Tibial nerve (tissue), 4 donors: ENCODE results near the gene NSG2.

ENCODE experiments used
- EP300 ChIP-seq, 2 donors: sonication (generic); formaldehyde crosslinking; IDR thresholded peaks; one replicate each; pipeline ENCODE4 v1.6.1; 2017; ENCODE audit warnings: antibody characterized with exemption in 2 of 2, mild to moderate bottlenecking in 1 of 2
- POLR2A ChIP-seq, 2 donors: fragments of 450-650 bp; IDR thresholded peaks; one replicate each; pipeline ENCODE4 v1.6.1; 2017; ENCODE audit warnings: antibody characterized with exemption in 2 of 2, mild to moderate bottlenecking in 2 of 2, moderate library complexity in 2 of 2
- TF ChIP-seq, protein P1 (sequence below), 5 experiments: fragments of 200-600 bp in 3 of 5; fragments of 450-650 bp in 2 of 5; sonication (generic) in 3 of 5; IDR thresholded peaks; one replicate each; pipeline ENCODE4 v1.5.1; 2016 to 2019; ENCODE audit warnings: antibody characterized with exemption in 5 of 5, mild to moderate bottlenecking in 3 of 5, moderate library complexity in 2 of 5

DNA sequence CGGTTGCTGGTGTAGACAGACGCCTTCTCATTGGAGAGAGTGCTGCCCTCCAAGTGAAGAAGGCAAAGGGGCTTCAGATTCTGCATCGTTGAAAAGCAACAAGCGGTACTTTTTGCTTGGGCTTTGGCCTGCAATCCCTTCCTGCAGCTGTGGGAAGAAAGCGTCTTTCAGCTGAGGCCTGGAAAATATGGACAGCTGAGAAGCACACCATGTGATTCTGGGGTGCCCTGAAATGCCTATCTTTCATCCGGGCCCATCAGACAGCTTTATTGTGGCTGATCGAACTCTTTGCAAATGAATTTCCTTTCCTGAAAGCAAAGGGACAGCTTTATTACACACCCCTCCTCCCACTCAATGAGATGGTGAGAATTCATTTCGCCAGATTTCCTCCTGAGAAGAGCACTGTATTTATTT, 74.0 kb downstream of the NSG2 start:
- TF ChIP-seq, protein P1, sequence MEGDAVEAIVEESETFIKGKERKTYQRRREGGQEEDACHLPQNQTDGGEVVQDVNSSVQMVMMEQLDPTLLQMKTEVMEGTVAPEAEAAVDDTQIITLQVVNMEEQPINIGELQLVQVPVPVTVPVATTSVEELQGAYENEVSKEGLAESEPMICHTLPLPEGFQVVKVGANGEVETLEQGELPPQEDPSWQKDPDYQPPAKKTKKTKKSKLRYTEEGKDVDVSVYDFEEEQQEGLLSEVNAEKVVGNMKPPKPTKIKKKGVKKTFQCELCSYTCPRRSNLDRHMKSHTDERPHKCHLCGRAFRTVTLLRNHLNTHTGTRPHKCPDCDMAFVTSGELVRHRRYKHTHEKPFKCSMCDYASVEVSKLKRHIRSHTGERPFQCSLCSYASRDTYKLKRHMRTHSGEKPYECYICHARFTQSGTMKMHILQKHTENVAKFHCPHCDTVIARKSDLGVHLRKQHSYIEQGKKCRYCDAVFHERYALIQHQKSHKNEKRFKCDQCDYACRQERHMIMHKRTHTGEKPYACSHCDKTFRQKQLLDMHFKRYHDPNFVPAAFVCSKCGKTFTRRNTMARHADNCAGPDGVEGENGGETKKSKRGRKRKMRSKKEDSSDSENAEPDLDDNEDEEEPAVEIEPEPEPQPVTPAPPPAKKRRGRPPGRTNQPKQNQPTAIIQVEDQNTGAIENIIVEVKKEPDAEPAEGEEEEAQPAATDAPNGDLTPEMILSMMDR (IDR thresholded peaks at IDR 0.05) = no peak
- no peak for TF ChIP-seq POLR2A (IDR thresholded peaks at IDR 0.05)
- no peak for TF ChIP-seq EP300 (IDR thresholded peaks at IDR 0.05)
